Smooth muscle cell (in vitro differentiated cells): Measurements from ENCODE around the gene HYAL2. TPM values are rescaled to one million over a fixed set of nuclear protein-coding genes. Genes with fewer than 3 reads are reported as not detected.
"Not testable (repeated sequence)": the region's sequence is repeated elsewhere in the genome, so short reads cannot be mapped to it uniquely, and the experiment has no call there.

Experiments used
- DNase-seq: peaks from one replicate; lab custom pipeline; 2025; ENCODE audit not compliant: unreplicated experiment; lab: John Stamatoyannopoulos, UW
- H2AFZ ChIP-seq: fragments of 200-600 bp; sonication (generic); 2 replicates; pipeline ENCODE4 v1.6.0; 2016; ENCODE audit warnings: antibody characterized with exemption, low read depth, mild to moderate bottlenecking
- H3F3A ChIP-seq: fragments of 200-600 bp; sonication (generic); 2 replicates; pipeline ENCODE4 v1.6.0; 2017; ENCODE audit warnings: antibody characterized with exemption, low read depth
- H3K27ac ChIP-seq: fragments of 200-600 bp; sonication (generic); 2 replicates; pipeline ENCODE4 v1.5.1; 2016; ENCODE audit warnings: low read depth, mild to moderate bottlenecking
- H3K27me3 ChIP-seq: fragments of 200-600 bp; sonication (generic); 2 replicates; pipeline ENCODE4 v1.6.1; 2016; ENCODE audit warnings: low read depth, mild to moderate bottlenecking
- H3K36me3 ChIP-seq: fragments of 200-600 bp; sonication (generic); 2 replicates; pipeline ENCODE4 v1.5.1; 2016; ENCODE audit warnings: low read depth
- H3K4me1 ChIP-seq: fragments of 200-600 bp; sonication (generic); 2 replicates; pipeline ENCODE4 v1.5.1; 2016; ENCODE audit warnings: low read depth
- H3K4me2 ChIP-seq: fragments of 200-600 bp; sonication (generic); 2 replicates; pipeline ENCODE4 v1.6.0; 2016; ENCODE audit warnings: mild to moderate bottlenecking
- H3K4me3 ChIP-seq: fragments of 200-600 bp; sonication (generic); 2 replicates; pipeline ENCODE4 v1.5.1; 2016; ENCODE audit warnings: mild to moderate bottlenecking
- H3K79me2 ChIP-seq: fragments of 200-600 bp; sonication (generic); 2 replicates; pipeline ENCODE4 v1.6.0; 2016; ENCODE audit warnings: low read depth, mild to moderate bottlenecking
- H3K9ac ChIP-seq: fragments of 200-600 bp; sonication (generic); 2 replicates; pipeline ENCODE4 v1.6.0; 2016; ENCODE audit warnings: low read depth
- H3K9me3 ChIP-seq: fragments of 200-600 bp; sonication (generic); replicated peaks from 2 replicates; pipeline ENCODE4 v1.5.1; 2016; ENCODE audit warnings: low read depth
- H4K20me1 ChIP-seq: fragments of 200-600 bp; sonication (generic); 2 replicates; pipeline ENCODE4 v1.6.0; 2016; ENCODE audit warnings: low read depth
- CTCF ChIP-seq: fragments of 200-600 bp; sonication (generic); IDR thresholded peaks from 2 replicates; pipeline ENCODE4 v1.5.1; 2017; ENCODE audit warnings: borderline replicate concordance, mild to moderate bottlenecking, antibody characterized with exemption; ENCODE audit not compliant: insufficient read depth, poor library complexity, severe bottlenecking
- WGBS: methylation state at CpG from one replicate; pipeline ENCODE4 v1.1.7; 2016; ENCODE audit warnings: low lambda C conversion rate; 5-methylcytosine and 5-hydroxymethylcytosine counted together
- polyA plus RNA-seq: library from polyadenylated mRNA; unstranded; fragments of >200 nt; fragmentation: Nextera tagmentation; extraction: Ambion mirVana; gene quantifications from 2 replicates; pipeline ENCODE4 v1.2.1, GENCODE V29; 2016
- total RNA-seq: library from RNA; depleted of rRNA; stranded (reverse); fragments of >200 nt; gene quantifications from 2 replicates; pipeline ENCODE4 v1.2.3, GENCODE V29; 2014

Gene HYAL2
- total and polyA plus RNA-seq, 2 experiments from 2014 or later: 83.3 to 88.0 TPM

GRCh38 chr3:50286322-50287227 lies 36.0 kb downstream of the HYAL2 start:
- H3K4me1 ChIP-seq: peaks cover 6% of the 10 kb centered on the region
- H2AFZ ChIP-seq: no peak overlapping the region
- no peak overlapping the region for H3K4me3 ChIP-seq
- peaks cover 5% of the 10 kb centered on the region for H3K79me2 ChIP-seq
- no peaks in the 10 kb centered on the region for H4K20me1 ChIP-seq
- no peak overlapping the region for H3K27ac ChIP-seq
- WGBS: 95% methylated on average over 28 of the region's 28 CpGs
- H3K4me2 ChIP-seq: no peak overlapping the region
- no peaks in the 10 kb centered on the region for H3K9me3 ChIP-seq
- no peak overlapping the region for H3K9ac ChIP-seq
- no peaks in the 10 kb centered on the region for H3F3A ChIP-seq
- H3K27me3 ChIP-seq: no peaks in the 10 kb centered on the region
- DNase-seq: no peak
- no peak for TF ChIP-seq CTCF
- H3K36me3 ChIP-seq: no peaks in the 10 kb centered on the region

GRCh38 chr3:50284121-50284520 lies 38.4 kb downstream of the HYAL2 start:
- H3K4me2 ChIP-seq, H4K20me1 ChIP-seq, H3K27me3 ChIP-seq, H3K4me1 ChIP-seq, H3F3A ChIP-seq, H3K9me3 ChIP-seq, H3K27ac ChIP-seq, H2AFZ ChIP-seq, H3K4me3 ChIP-seq, H3K9ac ChIP-seq, DNase-seq, H3K79me2 ChIP-seq, H3K36me3 ChIP-seq: not testable (repeated sequence)
- WGBS: 89% methylated on average over 6 of the region's 6 CpGs

GRCh38 chr3:50279255-50280016 lies 43.1 kb downstream of the HYAL2 start:
- no peak overlapping the region for H3K4me2 ChIP-seq

More at GRCh38 chr3:50279255-50280016, 43.1 kb downstream of the HYAL2 start:
- no peaks in the 10 kb centered on the region for H3K36me3 ChIP-seq
- no peaks in the 10 kb centered on the region for H3K9me3 ChIP-seq
- no peak overlapping the region for H2AFZ ChIP-seq
- no peak for TF ChIP-seq CTCF
- no peak for DNase-seq
- H3K4me3 ChIP-seq: no peak overlapping the region
- H3K79me2 ChIP-seq: no peaks in the 10 kb centered on the region
- no peaks in the 10 kb centered on the region for H3F3A ChIP-seq
- H3K9ac ChIP-seq: no peak overlapping the region
- peaks cover 27% of the 10 kb centered on the region for H3K27me3 ChIP-seq
- H3K27ac ChIP-seq: no peak overlapping the region
- H4K20me1 ChIP-seq: peaks cover 8% of the 10 kb centered on the region
- no peaks in the 10 kb centered on the region for H3K4me1 ChIP-seq
- WGBS: 92% methylated on average over 8 of the region's 8 CpGs
